Mesenteric fat pad (tissue), 1 donor: ENCODE results near the gene CERK. TPM values are rescaled to one million over a fixed set of nuclear protein-coding genes. Genes with fewer than 3 reads are reported as not detected.

Experiments
- DNase-seq: peaks from one replicate; pipeline ENCODE4 v3.0.0-alpha.2; 2020; ENCODE audit warnings: low spot score
- total RNA-seq: library from RNA; stranded (reverse); fragmentation: NEBNext Ultra II Directional; extraction: Animal tissue kit (Norgen Biotek cat#: 25700); gene quantifications from one replicate; pipeline ENCODE4 v1.2.1, GENCODE V29; 2021
- donor health status: DM: yes; HTN: yes; CAD: no.

CERK gene
- total RNA-seq, 1 donor from 2014 or later: 30.8 TPM

- no peak for DNase-seq
Measured at GRCh38 chr22:46663436-46664100, 74.5 kb downstream of the CERK start.

GRCh38 chr22:46663001-46663400 lies 75.1 kb downstream of the CERK start:
- DNase-seq: no peak

- DNase-seq: no peak
Measured at GRCh38 chr22:46662226-46662625, 75.8 kb downstream of the CERK start.

GRCh38 chr22:46661221-46661851 lies 76.7 kb downstream of the CERK start:
- no peak for DNase-seq

GRCh38 chr22:46660604-46661201 lies 77.3 kb downstream of the CERK start:
- no peak for DNase-seq

- no peak for DNase-seq
Measured at GRCh38 chr22:46659791-46660186, 78.3 kb downstream of the CERK start.

- DNase-seq: no peak
Measured at GRCh38 chr22:46659059-46659790, 78.8 kb downstream of the CERK start.

GRCh38 chr22:46657996-46658947 lies 79.8 kb downstream of the CERK start:
- no peak for DNase-seq

- DNase-seq: no peak
Measured at GRCh38 chr22:46657655-46657953, 80.4 kb downstream of the CERK start.

- DNase-seq: no peak
Measured at GRCh38 chr22:46656856-46657654, 81.0 kb downstream of the CERK start.

- DNase-seq: no peak
Measured at GRCh38 chr22:46655861-46656608, 82.0 kb downstream of the CERK start.

- no peak for DNase-seq
Measured at GRCh38 chr22:46654927-46655595, 83.0 kb downstream of the CERK start.

GRCh38 chr22:46654426-46654825 lies 83.6 kb downstream of the CERK start:
- no peak for DNase-seq

- DNase-seq: no peak
Measured at GRCh38 chr22:46653596-46653995, 84.5 kb downstream of the CERK start.

GRCh38 chr22:46652847-46653331 lies 85.2 kb downstream of the CERK start:
- no peak for DNase-seq

- no peak for DNase-seq
Measured at GRCh38 chr22:46652081-46652846, 85.8 kb downstream of the CERK start.

- DNase-seq: no peak
Measured at GRCh38 chr22:46651316-46651715, 86.7 kb downstream of the CERK start.
